ENCODE measurements around the gene MELTF. TPM values are rescaled to one million over a fixed set of nuclear protein-coding genes. Genes with fewer than 3 reads are reported as not detected.

Gene MELTF
- total and polyA plus RNA-seq, 2 of the 13 experiments (the other 11 are each of a cell fraction or from before 2014, with no cell fraction given): 3.2 to 7.5 TPM

- TF ChIP-seq, protein P1, sequence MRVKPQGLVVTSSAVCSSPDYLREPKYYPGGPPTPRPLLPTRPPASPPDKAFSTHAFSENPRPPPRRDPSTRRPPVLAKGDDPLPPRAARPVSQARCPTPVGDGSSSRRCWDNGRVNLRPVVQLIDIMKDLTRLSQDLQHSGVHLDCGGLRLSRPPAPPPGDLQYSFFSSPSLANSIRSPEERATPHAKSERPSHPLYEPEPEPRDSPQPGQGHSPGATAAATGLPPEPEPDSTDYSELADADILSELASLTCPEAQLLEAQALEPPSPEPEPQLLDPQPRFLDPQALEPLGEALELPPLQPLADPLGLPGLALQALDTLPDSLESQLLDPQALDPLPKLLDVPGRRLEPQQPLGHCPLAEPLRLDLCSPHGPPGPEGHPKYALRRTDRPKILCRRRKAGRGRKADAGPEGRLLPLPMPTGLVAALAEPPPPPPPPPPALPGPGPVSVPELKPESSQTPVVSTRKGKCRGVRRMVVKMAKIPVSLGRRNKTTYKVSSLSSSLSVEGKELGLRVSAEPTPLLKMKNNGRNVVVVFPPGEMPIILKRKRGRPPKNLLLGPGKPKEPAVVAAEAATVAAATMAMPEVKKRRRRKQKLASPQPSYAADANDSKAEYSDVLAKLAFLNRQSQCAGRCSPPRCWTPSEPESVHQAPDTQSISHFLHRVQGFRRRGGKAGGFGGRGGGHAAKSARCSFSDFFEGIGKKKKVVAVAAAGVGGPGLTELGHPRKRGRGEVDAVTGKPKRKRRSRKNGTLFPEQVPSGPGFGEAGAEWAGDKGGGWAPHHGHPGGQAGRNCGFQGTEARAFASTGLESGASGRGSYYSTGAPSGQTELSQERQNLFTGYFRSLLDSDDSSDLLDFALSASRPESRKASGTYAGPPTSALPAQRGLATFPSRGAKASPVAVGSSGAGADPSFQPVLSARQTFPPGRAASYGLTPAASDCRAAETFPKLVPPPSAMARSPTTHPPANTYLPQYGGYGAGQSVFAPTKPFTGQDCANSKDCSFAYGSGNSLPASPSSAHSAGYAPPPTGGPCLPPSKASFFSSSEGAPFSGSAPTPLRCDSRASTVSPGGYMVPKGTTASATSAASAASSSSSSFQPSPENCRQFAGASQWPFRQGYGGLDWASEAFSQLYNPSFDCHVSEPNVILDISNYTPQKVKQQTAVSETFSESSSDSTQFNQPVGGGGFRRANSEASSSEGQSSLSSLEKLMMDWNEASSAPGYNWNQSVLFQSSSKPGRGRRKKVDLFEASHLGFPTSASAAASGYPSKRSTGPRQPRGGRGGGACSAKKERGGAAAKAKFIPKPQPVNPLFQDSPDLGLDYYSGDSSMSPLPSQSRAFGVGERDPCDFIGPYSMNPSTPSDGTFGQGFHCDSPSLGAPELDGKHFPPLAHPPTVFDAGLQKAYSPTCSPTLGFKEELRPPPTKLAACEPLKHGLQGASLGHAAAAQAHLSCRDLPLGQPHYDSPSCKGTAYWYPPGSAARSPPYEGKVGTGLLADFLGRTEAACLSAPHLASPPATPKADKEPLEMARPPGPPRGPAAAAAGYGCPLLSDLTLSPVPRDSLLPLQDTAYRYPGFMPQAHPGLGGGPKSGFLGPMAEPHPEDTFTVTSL (CRISPR knock-in tag; IDR thresholded peaks at IDR 0.05; ENCODE audit: borderline replicate concordance): peak; percentile 46; the same call in 1 of the 2 replicates
- TF ChIP-seq XRCC5 (optimal IDR thresholded peaks at IDR 0.05; ENCODE audit: low read length) (no peak), ZNF18 (CRISPR knock-in tag; IDR thresholded peaks at IDR 0.05; ENCODE audit: insufficient replicate concordance) (no peak), POLR2A (IDR thresholded peaks at IDR 0.05; ENCODE audit: insufficient read depth in 1 of 2, low read depth in 2 of 2, low read length in 2 of 2) (0 out of 4 replicates have a peak, but pooled peaks of 1 of the 2 experiments have one; percentile 21), TCF12 (IDR thresholded peaks at IDR 0.05) (no peak), TCF12 (CRISPR knock-in tag; IDR thresholded peaks at IDR 0.05) (no peak), CREM (IDR thresholded peaks at IDR 0.05) (peak; percentile 71), CREM (CRISPR knock-in tag; IDR thresholded peaks at IDR 0.05) (no peak), CHD2 (IDR thresholded peaks at IDR 0.05; ENCODE audit: low read depth, low read length) (no peak), ZSCAN21 (CRISPR knock-in tag; IDR thresholded peaks at IDR 0.05; ENCODE audit: borderline replicate concordance) (peak; percentile 52; the same call in 1 of the 2 replicates), ZNF496 (CRISPR knock-in tag; IDR thresholded peaks at IDR 0.05; ENCODE audit: insufficient replicate concordance) (no peak), ELF3 (CRISPR knock-in tag; IDR thresholded peaks at IDR 0.05) (no peak), ZKSCAN5 (CRISPR knock-in tag; IDR thresholded peaks at IDR 0.05) (no peak), ZNF251 (CRISPR knock-in tag; IDR thresholded peaks at IDR 0.05) (no peak), ZNF761 (CRISPR knock-in tag; conservative IDR thresholded peaks at IDR 0.05) (no peak), SNAPC4 (CRISPR knock-in tag; IDR thresholded peaks at IDR 0.05) (no peak), SMARCC2 (IDR thresholded peaks at IDR 0.05) (no peak), ZGPAT (CRISPR knock-in tag; IDR thresholded peaks at IDR 0.05) (no peak; the same call in 1 of the 2 replicates)
Measured at GRCh38 chr3:196981657-196982056, 48.0 kb downstream of the MELTF start (continued).

All from HepG2 (cell line).